Measurements from ENCODE around the gene CDH24. TPM values are rescaled to one million over a fixed set of nuclear protein-coding genes. Genes with fewer than 3 reads are reported as not detected.
A peak's percentile ranks its signal among the peaks of the same experiment; 100 is the strongest.

Gene CDH24
- total and polyA plus RNA-seq, 2 of the 13 experiments (the other 11 are each of a cell fraction or from before 2014, with no cell fraction given): 0.69 to 0.99 TPM

DNA sequence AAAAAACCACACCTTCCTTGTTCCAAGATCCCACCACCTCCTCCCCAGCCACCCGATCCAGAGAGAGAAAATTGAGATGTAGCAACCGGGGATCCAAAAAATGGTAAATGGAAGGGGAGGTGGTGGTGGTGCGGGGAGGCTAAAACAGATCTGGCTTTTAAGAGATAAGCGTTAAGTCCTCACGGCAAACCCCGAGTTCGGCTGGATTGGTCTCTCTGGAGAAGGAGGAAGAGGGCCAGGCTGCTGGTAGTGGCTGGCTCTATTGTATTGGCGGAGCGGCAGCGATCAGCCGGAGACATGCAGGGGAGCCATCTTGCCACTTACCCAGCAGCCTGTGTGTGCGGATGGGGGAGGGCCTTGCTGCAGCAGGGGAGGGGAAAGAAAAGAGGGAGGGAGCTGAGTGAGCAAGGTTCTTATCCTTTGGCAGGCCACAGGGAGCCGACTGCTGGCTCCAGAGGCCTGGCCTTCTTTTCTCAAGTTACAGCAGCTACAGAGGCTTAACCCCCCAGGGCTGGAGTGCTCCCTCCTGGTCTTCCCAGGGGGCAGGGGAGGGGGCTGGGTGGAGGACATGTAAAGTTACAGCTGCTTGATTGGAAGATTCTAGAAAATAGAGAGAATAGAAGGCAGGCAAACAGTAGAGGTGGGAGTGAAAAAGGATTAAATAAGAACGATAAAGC, 14.1 kb upstream of the CDH24 start (continued):
- TF ChIP-seq, protein P1, sequence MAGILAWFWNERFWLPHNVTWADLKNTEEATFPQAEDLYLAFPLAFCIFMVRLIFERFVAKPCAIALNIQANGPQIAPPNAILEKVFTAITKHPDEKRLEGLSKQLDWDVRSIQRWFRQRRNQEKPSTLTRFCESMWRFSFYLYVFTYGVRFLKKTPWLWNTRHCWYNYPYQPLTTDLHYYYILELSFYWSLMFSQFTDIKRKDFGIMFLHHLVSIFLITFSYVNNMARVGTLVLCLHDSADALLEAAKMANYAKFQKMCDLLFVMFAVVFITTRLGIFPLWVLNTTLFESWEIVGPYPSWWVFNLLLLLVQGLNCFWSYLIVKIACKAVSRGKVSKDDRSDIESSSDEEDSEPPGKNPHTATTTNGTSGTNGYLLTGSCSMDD (CRISPR knock-in tag; IDR thresholded peaks at IDR 0.05): no peak
- TF ChIP-seq, protein P2, sequence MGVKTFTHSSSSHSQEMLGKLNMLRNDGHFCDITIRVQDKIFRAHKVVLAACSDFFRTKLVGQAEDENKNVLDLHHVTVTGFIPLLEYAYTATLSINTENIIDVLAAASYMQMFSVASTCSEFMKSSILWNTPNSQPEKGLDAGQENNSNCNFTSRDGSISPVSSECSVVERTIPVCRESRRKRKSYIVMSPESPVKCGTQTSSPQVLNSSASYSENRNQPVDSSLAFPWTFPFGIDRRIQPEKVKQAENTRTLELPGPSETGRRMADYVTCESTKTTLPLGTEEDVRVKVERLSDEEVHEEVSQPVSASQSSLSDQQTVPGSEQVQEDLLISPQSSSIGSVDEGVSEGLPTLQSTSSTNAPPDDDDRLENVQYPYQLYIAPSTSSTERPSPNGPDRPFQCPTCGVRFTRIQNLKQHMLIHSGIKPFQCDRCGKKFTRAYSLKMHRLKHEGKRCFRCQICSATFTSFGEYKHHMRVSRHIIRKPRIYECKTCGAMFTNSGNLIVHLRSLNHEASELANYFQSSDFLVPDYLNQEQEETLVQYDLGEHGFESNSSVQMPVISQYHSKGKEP (CRISPR knock-in tag; IDR thresholded peaks at IDR 0.05): peak; percentile 91
- TF ChIP-seq, protein P3, sequence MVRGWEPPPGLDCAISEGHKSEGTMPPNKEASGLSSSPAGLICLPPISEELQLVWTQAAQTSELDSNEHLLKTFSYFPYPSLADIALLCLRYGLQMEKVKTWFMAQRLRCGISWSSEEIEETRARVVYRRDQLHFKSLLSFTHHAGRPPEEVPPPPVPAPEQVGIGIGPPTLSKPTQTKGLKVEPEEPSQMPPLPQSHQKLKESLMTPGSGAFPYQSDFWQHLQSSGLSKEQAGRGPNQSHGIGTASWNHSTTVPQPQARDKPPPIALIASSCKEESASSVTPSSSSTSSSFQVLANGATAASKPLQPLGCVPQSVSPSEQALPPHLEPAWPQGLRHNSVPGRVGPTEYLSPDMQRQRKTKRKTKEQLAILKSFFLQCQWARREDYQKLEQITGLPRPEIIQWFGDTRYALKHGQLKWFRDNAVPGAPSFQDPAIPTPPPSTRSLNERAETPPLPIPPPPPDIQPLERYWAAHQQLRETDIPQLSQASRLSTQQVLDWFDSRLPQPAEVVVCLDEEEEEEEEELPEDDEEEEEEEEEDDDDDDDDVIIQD (CRISPR knock-in tag; IDR thresholded peaks at IDR 0.05; ENCODE audit: low read depth): peak; percentile 87
- TF ChIP-seq NFIC (IDR thresholded peaks at IDR 0.05; ENCODE audit: low read length) (peak; percentile 21; the same call in 1 of the 2 replicates), TRIM24 (CRISPR knock-in tag; IDR thresholded peaks at IDR 0.05) (no peak), ZNF230 (CRISPR knock-in tag; IDR thresholded peaks at IDR 0.05) (0 out of 2 replicates have a peak, but pooled peaks have one; percentile 30), TGIF2 (CRISPR knock-in tag; IDR thresholded peaks at IDR 0.05) (no peak), HNRNPL (IDR thresholded peaks at IDR 0.05; ENCODE audit: low read depth, low read length) (0 out of 2 replicates have a peak, but pooled peaks have one; percentile 31), PCBP1 (IDR thresholded peaks at IDR 0.05; ENCODE audit: borderline replicate concordance, low read depth, low read length) (0 out of 2 replicates have a peak, but pooled peaks have one; percentile 80), GABPB1 (CRISPR knock-in tag; IDR thresholded peaks at IDR 0.05) (peak; percentile 79), TARDBP (CRISPR knock-in tag; IDR thresholded peaks at IDR 0.05) (peak; percentile 85), CEBPG (CRISPR knock-in tag; IDR thresholded peaks at IDR 0.05) (peak; percentile 50; the same call in 1 of the 2 replicates), HOXA9 (CRISPR knock-in tag; IDR thresholded peaks at IDR 0.05; ENCODE audit: borderline replicate concordance) (peak; percentile 52; the same call in 1 of the 2 replicates), ZNF326 (CRISPR knock-in tag; IDR thresholded peaks at IDR 0.05; ENCODE audit: borderline replicate concordance) (no peak), NRL (CRISPR knock-in tag; IDR thresholded peaks at IDR 0.05; ENCODE audit: borderline replicate concordance) (no peak; the same call in 1 of the 2 replicates), CBX2 (IDR thresholded peaks at IDR 0.05; ENCODE audit: low read depth, low read length) (no peak), CBX2 (CRISPR knock-in tag; IDR thresholded peaks at IDR 0.05; ENCODE audit: low read depth) (no peak), ZSCAN21 (CRISPR knock-in tag; IDR thresholded peaks at IDR 0.05; ENCODE audit: borderline replicate concordance) (no peak; the same call in 1 of the 2 replicates), ZNF777 (CRISPR knock-in tag; IDR thresholded peaks at IDR 0.05) (no peak), GLI4 (CRISPR knock-in tag; IDR thresholded peaks at IDR 0.05; ENCODE audit: borderline replicate concordance) (peak; percentile 66; the same call in 1 of the 2 replicates)
- TF ChIP-seq, protein P4, sequence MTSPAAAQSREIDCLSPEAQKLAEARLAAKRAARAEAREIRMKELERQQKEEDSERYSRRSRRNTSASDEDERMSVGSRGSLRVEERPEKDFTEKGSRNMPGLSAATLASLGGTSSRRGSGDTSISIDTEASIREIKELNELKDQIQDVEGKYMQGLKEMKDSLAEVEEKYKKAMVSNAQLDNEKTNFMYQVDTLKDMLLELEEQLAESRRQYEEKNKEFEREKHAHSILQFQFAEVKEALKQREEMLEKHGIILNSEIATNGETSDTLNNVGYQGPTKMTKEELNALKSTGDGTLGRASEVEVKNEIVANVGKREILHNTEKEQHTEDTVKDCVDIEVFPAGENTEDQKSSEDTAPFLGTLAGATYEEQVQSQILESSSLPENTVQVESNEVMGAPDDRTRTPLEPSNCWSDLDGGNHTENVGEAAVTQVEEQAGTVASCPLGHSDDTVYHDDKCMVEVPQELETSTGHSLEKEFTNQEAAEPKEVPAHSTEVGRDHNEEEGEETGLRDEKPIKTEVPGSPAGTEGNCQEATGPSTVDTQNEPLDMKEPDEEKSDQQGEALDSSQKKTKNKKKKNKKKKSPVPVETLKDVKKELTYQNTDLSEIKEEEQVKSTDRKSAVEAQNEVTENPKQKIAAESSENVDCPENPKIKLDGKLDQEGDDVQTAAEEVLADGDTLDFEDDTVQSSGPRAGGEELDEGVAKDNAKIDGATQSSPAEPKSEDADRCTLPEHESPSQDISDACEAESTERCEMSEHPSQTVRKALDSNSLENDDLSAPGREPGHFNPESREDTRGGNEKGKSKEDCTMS (CRISPR knock-in tag; conservative IDR thresholded peaks at IDR 0.05): no peak
- TF ChIP-seq, protein P5, sequence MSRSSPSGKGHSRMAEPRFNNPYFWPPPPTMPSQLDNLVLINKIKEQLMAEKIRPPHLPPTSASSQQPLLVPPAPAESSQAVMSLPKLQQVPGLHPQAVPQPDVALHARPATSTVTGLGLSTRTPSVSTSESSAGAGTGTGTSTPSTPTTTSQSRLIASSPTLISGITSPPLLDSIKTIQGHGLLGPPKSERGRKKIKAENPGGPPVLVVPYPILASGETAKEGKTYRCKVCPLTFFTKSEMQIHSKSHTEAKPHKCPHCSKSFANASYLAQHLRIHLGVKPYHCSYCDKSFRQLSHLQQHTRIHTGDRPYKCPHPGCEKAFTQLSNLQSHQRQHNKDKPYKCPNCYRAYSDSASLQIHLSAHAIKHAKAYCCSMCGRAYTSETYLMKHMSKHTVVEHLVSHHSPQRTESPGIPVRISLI (CRISPR knock-in tag; IDR thresholded peaks at IDR 0.05; ENCODE audit: borderline replicate concordance): 0 out of 2 replicates have a peak, but pooled peaks have one; percentile 12
